ENCODE data around the gene MFRP. TPM values are rescaled to one million over a fixed set of nuclear protein-coding genes. Genes with fewer than 3 reads are reported as not detected.

The MFRP gene
- total and polyA plus RNA-seq, 7 donors: 0.01 to 0.05 TPM; not detected in 5

- peaks cover 41% of the 10 kb centered on the region for H3K4me1 ChIP-seq
- H3K4me3 ChIP-seq: no peak overlapping the region
- intact Hi-C loops (cut with DNase I): no loop called here
- ATAC-seq (no peak), DNase-seq (no peak)
- peaks cover 0 to under 1% of the 10 kb centered on the region in 2 donors for H3K36me3 ChIP-seq (ENCODE audit: insufficient read depth in 1 of 2, low read depth in 1 of 2)
- H3K27ac ChIP-seq: no peak overlapping the region
- no peak for TF ChIP-seq CTCF (IDR thresholded peaks at IDR 0.05)
- peaks cover 0 to 4% (median 0%) of the 10 kb centered on the region in 3 donors for H3K27me3 ChIP-seq (ENCODE audit: insufficient read depth in 3 of 3, low read length in 2 of 3)
- H3K9me3 ChIP-seq: no peaks in the 10 kb centered on the region
- WGBS, 3 donors: 58 to 83% (median 71%) methylated on average over 7 of the region's 7 CpGs
These were observed 4.5 kb downstream of the MFRP start for GRCh38 chr11:119342023-119342300.

DNA sequence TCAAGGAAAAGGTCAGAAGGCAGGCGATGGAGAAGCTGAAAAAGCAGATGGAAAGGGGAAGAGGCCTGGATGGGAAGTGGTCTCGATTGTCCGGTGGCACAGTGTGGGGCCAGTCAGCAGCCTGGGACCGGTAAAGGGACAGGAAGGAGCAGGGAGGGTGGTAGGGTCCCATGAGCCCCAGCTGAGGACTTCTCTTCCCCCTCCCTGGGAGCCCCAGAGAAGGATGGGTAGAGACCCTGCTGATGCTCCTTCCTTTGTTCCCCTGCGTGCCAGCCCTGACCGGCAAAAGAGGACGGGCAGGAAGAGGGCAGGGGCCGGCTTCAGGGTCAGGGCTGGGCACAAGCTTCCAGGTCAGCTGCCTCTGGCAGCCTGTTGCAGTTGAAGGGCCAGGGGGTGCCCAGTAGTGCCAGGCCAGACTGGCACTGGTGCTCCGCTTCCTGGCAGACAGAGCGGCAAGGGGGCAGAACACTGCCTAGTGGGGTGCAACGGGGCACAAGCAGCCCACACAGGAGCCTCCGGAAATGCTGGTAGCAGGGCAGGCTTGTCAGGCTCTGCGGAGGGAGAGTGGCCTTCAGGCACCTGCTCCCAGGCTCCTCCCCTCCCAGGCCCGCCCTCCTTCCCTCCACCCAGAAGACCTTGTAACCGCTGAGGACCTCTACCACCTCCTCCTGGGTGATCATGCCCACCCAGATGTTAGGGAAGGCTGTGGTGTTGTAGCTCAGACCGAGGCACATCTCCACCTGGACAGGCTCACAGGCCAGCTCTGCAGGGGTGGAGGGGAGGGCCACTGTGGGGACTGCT is 5.1 kb downstream of the MFRP start:
- Histone ChIP-seq H3K9me3 (no peaks in the 10 kb centered on the region), H3K27me3 (ENCODE audit: insufficient read depth in 3 of 3, low read length in 2 of 3) (peaks cover 0 to 4% (median 0%) of the 10 kb centered on the region in 3 donors), H3K36me3 (ENCODE audit: insufficient read depth in 1 of 2, low read depth in 1 of 2) (peaks cover 0 to 6% of the 10 kb centered on the region in 2 donors), H3K27ac (peak overlapping the region; percentile 76), H3K4me1 (peaks cover 46% of the 10 kb centered on the region), H3K4me3 (peak overlapping the region; percentile 76)
- DNase-seq: no peak
- no peak for ATAC-seq
- intact Hi-C loops (cut with DNase I): no loop called here
- no peak for TF ChIP-seq CTCF (IDR thresholded peaks at IDR 0.05)
- 45 to 54% (median 48%) methylated on average over 13 to 16 of the region's 16 CpGs for WGBS, 3 donors

DNA sequence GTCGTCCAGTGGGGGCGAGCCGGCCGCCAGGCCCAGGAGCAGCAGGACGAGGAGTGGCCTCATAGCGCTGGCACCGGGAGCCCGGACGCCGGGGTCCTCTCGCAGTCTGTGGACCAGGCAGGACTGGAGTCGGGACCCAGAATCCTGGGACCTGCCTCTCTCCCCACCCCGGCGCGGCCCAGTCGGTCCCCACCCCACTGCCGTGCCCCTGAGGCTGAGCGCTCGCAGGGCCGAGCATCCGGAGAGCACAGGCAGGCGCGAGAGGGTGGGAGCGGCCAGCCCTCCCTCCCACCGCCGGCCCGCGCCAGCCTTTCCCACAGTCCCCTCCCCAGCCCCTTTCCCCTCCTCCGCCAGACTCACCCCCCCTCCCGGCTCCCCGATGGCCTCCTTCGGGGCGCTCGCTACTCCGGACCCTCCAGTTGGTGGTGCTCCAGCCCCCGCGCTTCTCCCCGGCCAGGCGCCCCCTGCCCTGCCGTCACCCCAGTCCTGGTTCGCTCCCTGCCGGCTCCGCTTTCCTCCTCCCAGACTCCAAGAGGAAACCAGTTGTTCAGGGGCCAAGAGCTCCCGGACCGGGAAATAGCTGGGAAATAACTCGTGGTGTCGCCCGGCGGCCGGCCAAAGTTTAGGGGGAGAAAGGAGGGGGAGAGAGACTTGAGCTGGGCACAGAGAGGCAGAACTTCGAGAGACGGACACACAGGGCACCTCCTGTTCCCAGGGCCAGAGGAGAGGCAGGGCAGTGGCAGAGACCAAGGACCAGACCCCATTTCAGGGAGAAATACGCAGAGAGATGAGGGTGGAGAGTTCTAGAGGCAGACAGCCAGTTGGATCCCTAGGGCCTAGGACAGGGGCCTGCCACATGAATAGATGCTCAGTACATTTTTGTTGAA is 5.9 kb downstream of the MFRP start, which contains the start of gene C1QTNF5:
Gene C1QTNF5, minus strand, starts transcription at position 549 of the 887 bp plus-strand sequence. Its CDS starts 486 bp downstream, at position 63.
- Histone ChIP-seq H3K4me1 (peaks cover 54% of the 10 kb centered on the region), H3K27me3 (ENCODE audit: insufficient read depth in 3 of 3, low read length in 2 of 3) (peaks cover 0 to 4% (median 0%) of the 10 kb centered on the region in 3 donors), H3K27ac (peak within 1 kb of the TSS; percentile 76), H3K4me3 (peak within 1 kb of the TSS; percentile 76), H3K36me3 (ENCODE audit: insufficient read depth in 1 of 2, low read depth in 1 of 2) (peaks cover 0 to 11% of the 10 kb centered on the region in 2 donors), H3K9me3 (no peaks in the 10 kb centered on the region)
- no peak for TF ChIP-seq CTCF (IDR thresholded peaks at IDR 0.05)
- peak in 3 of 4 donors; percentile 8 to 24 (median 8) for ATAC-seq
- intact Hi-C loops (cut with DNase I): no loop called here
- DNase-seq: peak; percentile 89 to 90
- WGBS, 3 donors: 3 to 7% (median 5%) methylated on average over 36 to 53 of the region's 53 CpGs

DNA sequence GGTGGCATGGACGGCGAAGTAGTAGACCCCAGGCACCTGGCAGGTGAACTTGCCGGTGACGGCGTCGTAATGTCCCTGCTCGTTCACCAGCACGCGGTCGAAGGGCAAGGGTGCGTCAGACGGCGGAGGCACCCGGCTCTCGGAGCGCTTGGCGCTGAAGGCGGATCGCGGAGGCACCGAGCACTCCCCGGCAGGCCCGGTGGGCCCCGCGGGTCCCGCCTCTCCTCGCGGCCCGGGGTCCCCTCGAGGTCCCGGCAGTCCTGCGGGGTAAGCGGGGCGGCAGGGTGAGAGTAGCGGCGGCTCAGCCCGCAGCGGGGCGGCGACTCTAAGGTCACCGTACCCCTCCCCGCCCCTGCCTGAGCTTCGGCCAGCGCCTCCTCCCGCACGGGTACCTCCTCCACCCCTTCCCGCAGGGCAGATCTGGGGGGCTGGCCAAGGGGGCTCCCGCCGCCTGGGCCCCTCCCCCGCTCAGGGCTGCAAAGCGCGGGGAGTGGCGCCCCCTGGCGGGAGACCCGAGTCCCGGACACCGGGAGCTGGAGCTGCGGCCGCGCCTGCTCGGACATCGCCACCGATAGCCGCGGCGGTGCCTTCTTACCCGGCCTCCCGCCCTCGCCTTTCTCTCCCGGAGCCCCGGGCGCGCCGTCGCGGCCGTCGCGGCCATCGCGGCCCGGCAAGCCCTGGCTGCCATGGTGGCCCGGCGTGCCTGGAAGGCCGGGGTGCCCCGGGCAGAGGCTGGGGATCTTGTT is 6.7 kb downstream of the MFRP start:
- peak; percentile 88 for TF ChIP-seq CTCF (IDR thresholded peaks at IDR 0.05)
- peaks cover 59% of the 10 kb centered on the region for H3K4me1 ChIP-seq
- intact Hi-C loops (cut with DNase I): loop anchor here (5.0 kb wide), 1 partner anchor 132 kb away; the partner anchor contains the start of gene CBL (in 2 of the 2)

More for the DNA sequence above, 6.7 kb downstream of the MFRP start:
- WGBS, 3 donors: 1 to 3% (median 2%) methylated on average over 50 to 85 of the region's 86 CpGs
- Histone ChIP-seq H3K36me3 (ENCODE audit: insufficient read depth in 1 of 2, low read depth in 1 of 2) (peaks cover 0 to 11% of the 10 kb centered on the region in 2 donors), H3K9me3 (no peaks in the 10 kb centered on the region), H3K27me3 (ENCODE audit: insufficient read depth in 3 of 3, low read length in 2 of 3) (peaks cover 0 to 4% (median 0%) of the 10 kb centered on the region in 3 donors), H3K27ac (peak overlapping the region; percentile 76), H3K4me3 (peak overlapping the region; percentile 76)
- peak; percentile 59 to 76 (median 70) for ATAC-seq
- peak; percentile 85 to 88 for DNase-seq
